HCT116 (cell line): ENCODE data around the gene TUT1. TPM values are rescaled to one million over a fixed set of nuclear protein-coding genes. Genes with fewer than 3 reads are reported as not detected.

Source experiments
- ATAC-seq: fragments of 200-7000 bp; cut with Tn5 transposase; 2 replicates; pipeline ENCODE4 v1.9.1; 2020; ENCODE audit warnings: mild to moderate bottlenecking, moderate library complexity
- BruUV-seq: library from RNA; stranded (reverse); fragments of 400-500 nt; replicated peaks from 2 replicates; lab custom pipeline; 2021; lab: Mats Ljungman, UMichigan
- CTCF ChIA-PET: fragments of 300-600 bp; sonication (Branson Sonifier 250); formaldehyde crosslinking; loops from one replicate; lab custom pipeline; 2021; ENCODE audit warnings: antibody characterized with exemption; lab: Charles Lee
- POLR2A ChIA-PET: fragments of 300-600, 350-600 bp; sonication (Branson Sonifier 250); formaldehyde crosslinking; loops from one replicate; lab custom pipeline; 2021; ENCODE audit warnings: antibody characterized with exemption; lab: Charles Lee
- RAD21 ChIA-PET, 2 experiments: fragments of 300-600 bp; sonication (Branson Sonifier 250); formaldehyde crosslinking; loops; one replicate each; lab custom pipeline; 2023; ENCODE audit warnings: low total read pairs in 2 of 2; ENCODE audit not compliant: uncharacterized antibody in 2 of 2, unreplicated experiment in 2 of 2, low non-redundant PET in 1 of 2; lab: Charles Lee
- DNase-seq: peaks from one replicate; pipeline ENCODE4 v3.0.0-alpha.2; 2010; ENCODE audit warnings: low read depth, low spot score
- H2AFZ ChIP-seq: fragments of 200-600 bp; shearing (Covaris generic), sonication (generic); 2 replicates; pipeline ENCODE4 v1.6.1; 2017; ENCODE audit warnings: low read depth, mixed run types, mixed read lengths, antibody characterized with exemption, low read length; ENCODE audit not compliant: poor library complexity, severe bottlenecking
- H3K27ac ChIP-seq: 2 replicates; pipeline ENCODE4 v1.5.1; 2012; ENCODE audit warnings: low read depth, low read length
- H3K27me3 ChIP-seq: fragments of 200-600 bp; sonication (generic); 2 replicates; pipeline ENCODE4 v1.6.1; 2016; ENCODE audit warnings: mixed run types, low read length, mixed read lengths; ENCODE audit not compliant: insufficient read depth
- H3K36me3 ChIP-seq, 2 experiments: fragments of 200-500 bp in 1 of 2; fragments of 200-600 bp in 1 of 2; sonication (Bioruptor generic) in 1 of 2; sonication (generic) in 1 of 2; 2 replicates each; pipeline versions ENCODE4 v1.5.1 to v1.6.1; 2014 to 2016; ENCODE audit warnings: low read length in 2 of 2, inconsistent platforms in 1 of 2, mixed read lengths in 1 of 2, mixed run types in 1 of 2; ENCODE audit not compliant: insufficient read depth in 2 of 2, control insufficient read depth in 1 of 2
- H3K4me1 ChIP-seq, 2 experiments: fragments of 200-600 bp in 1 of 2; sonication (generic) in 1 of 2; 2 replicates each; pipeline versions ENCODE4 v1.5.1 to v1.6.1; 2012 to 2017; ENCODE audit warnings: low read length in 2 of 2, inconsistent platforms in 1 of 2, mild to moderate bottlenecking in 1 of 2, mixed read lengths in 1 of 2, mixed run types in 1 of 2, moderate library complexity in 1 of 2; ENCODE audit not compliant: insufficient read depth in 2 of 2, control insufficient read depth in 1 of 2
- H3K4me2 ChIP-seq: fragments of 200-600 bp; sonication (generic); 2 replicates; pipeline ENCODE4 v1.6.1; 2017; ENCODE audit warnings: mixed run types, low read length, mixed read lengths
- H3K4me3 ChIP-seq, 2 experiments: fragments of 200-600 bp in 1 of 2; sonication (generic) in 1 of 2; replicated peaks in 1 of 2; 2 replicates each; pipeline ENCODE4 v1.5.1; 2011 to 2016; ENCODE audit warnings: low read length in 2 of 2, control low read depth in 1 of 2, low read depth in 1 of 2, mild to moderate bottlenecking in 1 of 2, mixed read lengths in 1 of 2, mixed run types in 1 of 2
- H3K79me2 ChIP-seq: fragments of 200-600 bp; sonication (generic); 2 replicates; pipeline ENCODE4 v1.6.1; 2017; ENCODE audit warnings: mild to moderate bottlenecking, mixed run types, low read length, moderate library complexity, mixed read lengths; ENCODE audit not compliant: insufficient read depth
- H3K9ac ChIP-seq: fragments of 200-600 bp; sonication (generic); 2 replicates; pipeline ENCODE4 v1.6.1; 2016; ENCODE audit warnings: low read length, mixed read lengths
- H3K9me2 ChIP-seq: fragments of 200-600 bp; sonication (generic), shearing (Covaris generic); 2 replicates; pipeline ENCODE4 v1.6.1; 2017; ENCODE audit warnings: mixed run types, mild to moderate bottlenecking, moderate library complexity; ENCODE audit not compliant: insufficient read depth
- H3K9me3 ChIP-seq, 2 experiments: fragments of 200-500 bp in 1 of 2; fragments of 200-600 bp in 1 of 2; sonication (Bioruptor generic) in 1 of 2; sonication (generic) in 1 of 2; 2 replicates each; pipeline ENCODE4 v1.6.1; 2014 to 2017; ENCODE audit warnings: low read length in 2 of 2, mixed read lengths in 2 of 2, inconsistent platforms in 1 of 2, low read depth in 1 of 2, mild to moderate bottlenecking in 1 of 2, mixed run types in 1 of 2, moderate library complexity in 1 of 2; ENCODE audit not compliant: control insufficient read depth in 1 of 2, insufficient read depth in 1 of 2
- H4K20me1 ChIP-seq: fragments of 200-600 bp; sonication (generic), shearing (Covaris generic); 2 replicates; pipeline ENCODE4 v1.6.1; 2017; ENCODE audit warnings: mixed run types, mild to moderate bottlenecking, moderate library complexity; ENCODE audit not compliant: insufficient read depth
- CBX3 ChIP-seq: IDR thresholded peaks from 2 replicates; pipeline ENCODE4 v1.6.1; 2012; ENCODE audit warnings: low read depth
- CEBPB ChIP-seq: IDR thresholded peaks from 2 replicates; pipeline ENCODE4 v1.6.1; 2012; ENCODE audit warnings: low read depth
- CTCF ChIP-seq, 3 experiments: fragments of 200-600 bp in 1 of 3; sonication (generic) in 1 of 3; IDR thresholded peaks in 2 of 3; conservative IDR thresholded peaks in 1 of 3; 2 replicates each; pipeline ENCODE4 v1.5.1; 2012 to 2017; ENCODE audit warnings: low read depth in 2 of 3, low read length in 2 of 3, antibody characterized with exemption in 1 of 3, borderline replicate concordance in 1 of 3, control low read depth in 1 of 3, mild to moderate bottlenecking in 1 of 3, mixed read lengths in 1 of 3, mixed run types in 1 of 3, moderate library complexity in 1 of 3; ENCODE audit not compliant: insufficient read depth in 1 of 3
- EGR1 ChIP-seq: IDR thresholded peaks from 2 replicates; pipeline ENCODE4 v1.6.1; 2012; ENCODE audit warnings: low read depth
- EZH2 ChIP-seq: fragments of 200-600 bp; sonication (generic); IDR thresholded peaks from 2 replicates; pipeline ENCODE4 v1.6.1; 2017; ENCODE audit warnings: antibody characterized with exemption, mixed run types
- EZH2phosphoT487 ChIP-seq: fragments of 200-600 bp; IDR thresholded peaks from 2 replicates; pipeline ENCODE4 v1.6.1; 2018; ENCODE audit warnings: antibody characterized with exemption, borderline replicate concordance
- JUND ChIP-seq: IDR thresholded peaks from 2 replicates; pipeline ENCODE4 v1.6.1; 2012
- POLR2AphosphoS5 ChIP-seq: IDR thresholded peaks from 2 replicates; pipeline ENCODE4 v1.6.1; 2011; ENCODE audit warnings: mild to moderate bottlenecking, low read depth, low read length, moderate library complexity
- RAD21 ChIP-seq: IDR thresholded peaks from 2 replicates; pipeline ENCODE4 v1.6.1; 2012; ENCODE audit warnings: low read depth, mild to moderate bottlenecking
- SIN3A ChIP-seq: IDR thresholded peaks from 2 replicates; pipeline ENCODE4 v1.6.1; 2012; ENCODE audit warnings: low read depth
- SP1 ChIP-seq: IDR thresholded peaks from 2 replicates; pipeline ENCODE4 v1.6.1; 2012; ENCODE audit warnings: low read depth
- TCF7L2 ChIP-seq: IDR thresholded peaks from 2 replicates; pipeline ENCODE4 v1.7.0; 2011; ENCODE audit warnings: borderline replicate concordance, inconsistent platforms; ENCODE audit not compliant: insufficient read depth, insufficient read length; ENCODE audit errors: extremely low read depth
- intact Hi-C: fragments of 100-400 bp; cut with micrococcal nuclease; formaldehyde crosslinking; loops from 2 replicates; pipeline ENCODE4 v1.10.0; 2022
- total RNA-seq: library from RNA; stranded (reverse); gene quantifications from one replicate; pipeline ENCODE4 v1.2.1, GENCODE V29; 2021; ENCODE audit not compliant: unreplicated experiment
- TF ChIP-seq, protein P1 (sequence below): IDR thresholded peaks from 2 replicates; pipeline ENCODE4 v1.6.1; 2012

The TUT1 gene
- total RNA-seq, 1 experiment from 2014 or later, result 49.0 TPM

- no peak for TF ChIP-seq SP1
- TF ChIP-seq SIN3A, result no peak
- TF ChIP-seq JUND, result no peak
- TF ChIP-seq CBX3, result no peak
- no peak for TF ChIP-seq POLR2AphosphoS5
- no peak for TF ChIP-seq EZH2
- TF ChIP-seq, protein P1, sequence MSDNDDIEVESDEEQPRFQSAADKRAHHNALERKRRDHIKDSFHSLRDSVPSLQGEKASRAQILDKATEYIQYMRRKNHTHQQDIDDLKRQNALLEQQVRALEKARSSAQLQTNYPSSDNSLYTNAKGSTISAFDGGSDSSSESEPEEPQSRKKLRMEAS, result no peak
- TF ChIP-seq CTCF (IDR thresholded peaks at IDR 0.05 in 2 of 3, conservative IDR thresholded peaks at IDR 0.05 in 1 of 3; ENCODE audit: borderline replicate concordance in 1 of 3, insufficient read depth in 1 of 3, low read depth in 2 of 3, low read length in 2 of 3), result no peak
- TF ChIP-seq CEBPB, result no peak
- no peak for TF ChIP-seq TCF7L2
- no peak for TF ChIP-seq EGR1
- TF ChIP-seq RAD21, result no peak
- no peak for TF ChIP-seq EZH2phosphoT487
Observed at GRCh38 chr11:62605902-62606301, 14.6 kb upstream of the TUT1 start.

More at GRCh38 chr11:62605902-62606301, 14.6 kb upstream of the TUT1 start:
- POLR2A ChIA-PET, result interaction anchor here (1.5 kb wide), 1 partner anchor 59 kb away, joined by 4 read pairs; the partner anchor contains the start of genes C11orf98 and CSKMT
- RAD21 ChIA-PET, result no interaction called here
- Histone ChIP-seq H3K36me3 (peaks cover 0 to 8% of the 10 kb centered on the region in 2 experiments; a peak in 2 of 4 replicates), H3K4me1 (peaks cover 1 to 25% of the 10 kb centered on the region in 2 experiments), H3K27me3 (no peaks in the 10 kb centered on the region), H3K4me3 (no peak overlapping the region), H3K9me2 (no peaks in the 10 kb centered on the region), H3K9me3 (no peaks in the 10 kb centered on the region), H3K79me2 (peaks cover 8% of the 10 kb centered on the region), H3K9ac (no peak overlapping the region), H3K4me2 (no peak overlapping the region), H3K27ac (no peak overlapping the region), H4K20me1 (no peaks in the 10 kb centered on the region), H2AFZ (no peak overlapping the region)
- no TSS peak for BruUV-seq
- CTCF ChIA-PET, result no interaction called here
- intact Hi-C loops, result no loop called here
- ATAC-seq (no peak), DNase-seq (no peak)
